HepG2 (cell line): ENCODE results near the gene LRIG1. TPM values are rescaled to one million over a fixed set of nuclear protein-coding genes. Genes with fewer than 3 reads are reported as not detected.

Source experiments
- ATAC-seq: fragments of 200-7000 bp; cut with Tn5 transposase; 3 replicates; pipeline ENCODE4 v1.9.1; 2020; ENCODE audit warnings: mild to moderate bottlenecking, moderate library complexity
- BruUV-seq: library from RNA; stranded (reverse); fragments of 400-500 nt; replicated peaks from 2 replicates; lab custom pipeline; 2021; lab: Mats Ljungman, UMichigan
- CTCF ChIA-PET: fragments of 300-600 bp; formaldehyde crosslinking; extraction: SDS; loops from one replicate; lab custom pipeline; 2021; ENCODE audit warnings: low total read pairs, inconsistent platforms, low intra/inter-chr PET ratio; lab: Yijun Ruan, JAX
- POLR2A ChIA-PET: fragments of 350-600 bp; sonication (Branson Sonifier 250); formaldehyde crosslinking; loops from one replicate; lab custom pipeline; 2020; ENCODE audit warnings: antibody characterized with exemption, inconsistent platforms; lab: Yijun Ruan, JAX
- DNase-seq: peaks from one replicate; pipeline ENCODE4 v3.0.0-alpha.2; 2015; ENCODE audit warnings: low spot score
- FAIRE-seq: peaks from 3 replicates; lab custom pipeline; 2011; peaks lifted over from hg19 to GRCh38; lab: Jason Lieb, UNC
- H2AFZ ChIP-seq: one replicate; pipeline ENCODE4 v1.6.1; 2011; ENCODE audit warnings: low read length, inconsistent platforms
- H3K27ac ChIP-seq: fragments of 300-600 bp; 3 replicates; pipeline ENCODE4 v1.8.0; 2011; ENCODE audit warnings: mixed run types, mild to moderate bottlenecking, mixed read lengths, low read length, inconsistent platforms; ENCODE audit not compliant: insufficient read depth; ENCODE audit errors: extremely low read length
- H3K27me3 ChIP-seq, 2 experiments: fragments of 200-600 bp in 1 of 2; 2 replicates in 1 of 2; 3 replicates in 1 of 2; pipeline versions ENCODE4 v1.6.0 to v1.8.0; 2011; ENCODE audit warnings: low read length in 2 of 2, mild to moderate bottlenecking in 2 of 2, moderate library complexity in 2 of 2, inconsistent platforms in 1 of 2; ENCODE audit not compliant: insufficient read depth in 2 of 2, control insufficient read depth in 1 of 2
- H3K36me3 ChIP-seq, 2 experiments: fragments of 200-600 bp in 1 of 2; replicated peaks in 1 of 2; 2 replicates in 1 of 2; 3 replicates in 1 of 2; pipeline versions ENCODE4 v1.5.1 to v1.8.0; 2011; ENCODE audit warnings: low read length in 2 of 2, inconsistent platforms in 1 of 2; ENCODE audit not compliant: insufficient read depth in 2 of 2, control insufficient read depth in 1 of 2
- H3K4me1 ChIP-seq: 2 replicates; pipeline ENCODE4 v1.5.1; 2012; ENCODE audit warnings: low read length, inconsistent platforms; ENCODE audit not compliant: insufficient read depth
- H3K4me2 ChIP-seq: 2 replicates; pipeline ENCODE4 v1.6.0; 2011; ENCODE audit warnings: low read depth, low read length, inconsistent platforms
- H3K4me3 ChIP-seq, 3 experiments: fragments of 200-600 bp in 1 of 3; sonication (generic), shearing (Covaris generic) in 1 of 3; replicated peaks in 1 of 3; 2 replicates each; pipeline ENCODE4 v1.5.1; 2011 to 2016; ENCODE audit warnings: low read length in 3 of 3, inconsistent platforms in 2 of 3, low read depth in 2 of 3, mild to moderate bottlenecking in 2 of 3, control low read depth in 1 of 3, mixed read lengths in 1 of 3; ENCODE audit not compliant: insufficient read depth in 1 of 3
- H3K79me2 ChIP-seq: one replicate; pipeline ENCODE4 v1.6.1; 2011; ENCODE audit warnings: low read length, inconsistent platforms; ENCODE audit not compliant: insufficient read depth
- H3K9ac ChIP-seq: 2 replicates; pipeline ENCODE4 v1.6.0; 2011; ENCODE audit warnings: mild to moderate bottlenecking, low read depth, low read length, inconsistent platforms; ENCODE audit not compliant: insufficient read depth
- H3K9me3 ChIP-seq: 2 replicates; pipeline ENCODE4 v1.5.1; 2012; ENCODE audit warnings: mild to moderate bottlenecking, low read length
- H4K20me1 ChIP-seq: 2 replicates; pipeline ENCODE4 v1.6.0; 2011; ENCODE audit warnings: inconsistent platforms, mild to moderate bottlenecking, low read length, moderate library complexity; ENCODE audit not compliant: insufficient read depth
- MXD1 ChIP-seq: sonication (generic); formaldehyde crosslinking; IDR thresholded peaks from 2 replicates; pipeline ENCODE4 v1.4.0; 2020; ENCODE audit warnings: mild to moderate bottlenecking, missing genetic modification reagents
- SAFB2 ChIP-seq: sonication (generic); formaldehyde crosslinking; IDR thresholded peaks from 2 replicates; pipeline ENCODE4 v1.5.1; 2020; ENCODE audit warnings: missing genetic modification reagents, low read depth, mild to moderate bottlenecking, borderline replicate concordance
- SOX6 ChIP-seq, 2 experiments: fragments of 450-650 bp in 1 of 2; sonication (generic) in 1 of 2; formaldehyde crosslinking in 1 of 2; IDR thresholded peaks; 2 replicates each; pipeline versions ENCODE4 v1.4.0 to v1.6.1; 2017 to 2020; ENCODE audit warnings: antibody characterized with exemption in 1 of 2, mild to moderate bottlenecking in 1 of 2, missing genetic modification reagents in 1 of 2
- ZNF121 ChIP-seq: sonication (generic); formaldehyde crosslinking; IDR thresholded peaks from 2 replicates; pipeline ENCODE4 v1.5.0; 2020; ENCODE audit warnings: mild to moderate bottlenecking, missing genetic modification reagents
- ZNF879 ChIP-seq: sonication (generic); formaldehyde crosslinking; IDR thresholded peaks from 2 replicates; pipeline ENCODE4 v1.8.1; 2023; ENCODE audit warnings: missing genetic modification reagents
- ZSCAN29 ChIP-seq: sonication (generic); formaldehyde crosslinking; conservative IDR thresholded peaks from 2 replicates; pipeline ENCODE4 v1.4.0; 2020; ENCODE audit warnings: mild to moderate bottlenecking, missing genetic modification reagents
- ZXDC ChIP-seq: sonication (generic); formaldehyde crosslinking; IDR thresholded peaks from 2 replicates; pipeline ENCODE4 v1.5.0; 2020; ENCODE audit warnings: mild to moderate bottlenecking, missing genetic modification reagents
- WGBS: methylation state at CpG from one replicate; pipeline ENCODE4 v1.1.6; 2017; ENCODE audit warnings: low lambda C conversion rate; 5-methylcytosine and 5-hydroxymethylcytosine counted together
- in situ Hi-C: cut with HindIII; loops from 2 replicates; pipeline ENCODE4 v1.10.0; 2017; ENCODE audit warnings: low pct_unique_long_range_greater_than_20kb; ENCODE audit not compliant: extremely low pct_ligation_motif_present
- intact Hi-C: fragments of 100-400 bp; cut with micrococcal nuclease; formaldehyde crosslinking; loops from one replicate; pipeline ENCODE4 v1.10.0; 2022; ENCODE audit not compliant: unreplicated experiment
- polyA plus RNA-seq, 8 experiments: library from polyadenylated mRNA; depleted of rRNA in 3 of 8; stranded (reverse) in 7 of 8; unstranded in 1 of 8; fragments of >200 nt; fragmentation: Illumina TruSeq in 4 of 8; extraction: Trizol in 4 of 8; gene quantifications; 2 replicates each; pipeline versions ENCODE4 v1.2.1 to v1.2.3, GENCODE V29; 2011 to 2016; ENCODE audit warnings: low read depth in 4 of 8, missing spikeins in 1 of 8, mixed read lengths in 1 of 8; ENCODE audit not compliant: insufficient read depth in 1 of 8
- total RNA-seq, 5 experiments: library from RNA; depleted of rRNA; stranded (reverse); fragments of >200 nt; fragmentation: Illumina TruSeq; extraction: Trizol; gene quantifications; 2 replicates each; pipeline ENCODE4 v1.2.3, GENCODE V29; 2016; ENCODE audit warnings: low read depth in 1 of 5

The LRIG1 gene
- total and polyA plus RNA-seq, 2 of the 13 experiments (the other 11 are each of a cell fraction or from before 2014, with no cell fraction given), result 17.8 to 24.8 TPM

- TF ChIP-seq ZNF121 (CRISPR knock-in tag) (no peak), SAFB2 (CRISPR knock-in tag) (0 out of 2 replicates have a peak, but pooled peaks have one; percentile 6), ZXDC (CRISPR knock-in tag) (0 out of 2 replicates have a peak, but pooled peaks have one; percentile 16)
Measured at GRCh38 chr3:66499881-66500575, 794 bp downstream of the LRIG1 start (continued).

- TF ChIP-seq MXD1 (CRISPR knock-in tag) (no peak), ZNF879 (CRISPR knock-in tag) (no peak), SOX6 (IDR thresholded peaks at IDR 0.05) (no peak), SOX6 (CRISPR knock-in tag; IDR thresholded peaks at IDR 0.05) (0 out of 2 replicates have a peak, but pooled peaks have one; percentile 16), ZNF121 (CRISPR knock-in tag) (peak; percentile 93), ZSCAN29 (CRISPR knock-in tag) (0 out of 2 replicates have a peak, but pooled peaks have one; percentile 20)
- TF ChIP-seq, all 625 proteins: peak for 3
- ChIA-PET CTCF (no interaction called here), POLR2A (interaction anchor here (0.8 to 2.5 kb wide), 4 partner anchors 9 to 36 kb away, joined by 3 to 8 read pairs (median 4); no protein-coding TSS in a partner anchor)
- peaks cover 61% of the 10 kb centered on the region for H3K79me2 ChIP-seq
- no peak for FAIRE-seq
- 26% methylated on average over 13 of the region's 14 CpGs for WGBS
- in situ Hi-C loops (loop anchor here (5.0 kb wide), 1 partner anchor 92 kb away; no protein-coding TSS in a partner anchor), intact Hi-C loops (loop anchor here (2.0 kb wide), 1 partner anchor 92 kb away; no protein-coding TSS in a partner anchor)
- peaks cover 68% of the 10 kb centered on the region for H3K4me1 ChIP-seq
- no peak for DNase-seq
- H3K4me3 ChIP-seq, result peak overlapping the region; percentile 79 to 96 (median 94)
- BruUV-seq, result TSS peak; percentile 43
- peak overlapping the region; percentile 13 for H3K27ac ChIP-seq
- peak overlapping the region; percentile 89 for H3K9ac ChIP-seq
- no peak overlapping the region for H2AFZ ChIP-seq
- H3K4me2 ChIP-seq, result peak overlapping the region; percentile 85
- H3K27me3 ChIP-seq, result peaks cover 0 to 14% of the 10 kb centered on the region in 2 experiments; a peak in 3 of 5 replicates
- no peaks in the 10 kb centered on the region for H3K36me3 ChIP-seq
- no peak for ATAC-seq
- no peaks in the 10 kb centered on the region for H3K9me3 ChIP-seq
- peaks cover 3% of the 10 kb centered on the region; the same call in 1 of the 2 replicates for H4K20me1 ChIP-seq
Measured at GRCh38 chr3:66498687-66499621, 1.9 kb downstream of the LRIG1 start.
